Liver (tissue), 9 donors: Measurements from ENCODE around the gene MAP3K19. TPM values are rescaled to one million over a fixed set of nuclear protein-coding genes. Genes with fewer than 3 reads are reported as not detected.

Source experiments
- DNase-seq: peaks from one replicate; pipeline ENCODE4 v3.0.0-alpha.2; 2017; ENCODE audit warnings: low spot score
- H3K27ac ChIP-seq, 2 donors: one replicate each; pipeline ENCODE4 v1.7.0; 2013; ENCODE audit warnings: inconsistent platforms in 2 of 2, low read length in 2 of 2, control low read depth in 1 of 2, low read depth in 1 of 2, mild to moderate bottlenecking in 1 of 2
- H3K27me3 ChIP-seq, 4 donors: one replicate each; pipeline versions ENCODE4 v1.6.1 to v1.7.0; 2013; ENCODE audit warnings: low read length in 3 of 4, inconsistent platforms in 1 of 4, mild to moderate bottlenecking in 1 of 4, moderate library complexity in 1 of 4; ENCODE audit not compliant: control insufficient read depth in 4 of 4, insufficient read depth in 4 of 4
- H3K36me3 ChIP-seq, 4 donors: one replicate each; pipeline versions ENCODE4 v1.6.1 to v1.7.0; 2013; ENCODE audit warnings: low read length in 3 of 4, mild to moderate bottlenecking in 3 of 4, low read depth in 1 of 4, moderate library complexity in 1 of 4; ENCODE audit not compliant: control insufficient read depth in 4 of 4, insufficient read depth in 3 of 4
- H3K4me1 ChIP-seq, 4 donors: one replicate each; pipeline versions ENCODE4 v1.6.1 to v1.7.0; 2013; ENCODE audit warnings: low read length in 3 of 4, mild to moderate bottlenecking in 3 of 4, moderate library complexity in 1 of 4; ENCODE audit not compliant: control insufficient read depth in 4 of 4, insufficient read depth in 4 of 4
- H3K4me3 ChIP-seq, 3 donors: one replicate each; pipeline versions ENCODE4 v1.6.1 to v1.7.0; 2013; ENCODE audit warnings: low read length in 3 of 3, control low read depth in 1 of 3, low read depth in 1 of 3, mild to moderate bottlenecking in 1 of 3
- H3K9ac ChIP-seq, 2 donors: one replicate each; pipeline ENCODE4 v1.7.0; 2013; ENCODE audit warnings: low read length in 2 of 2, mild to moderate bottlenecking in 2 of 2, moderate library complexity in 2 of 2, control low read depth in 1 of 2, low read depth in 1 of 2
- H3K9me3 ChIP-seq, 4 donors: one replicate each; pipeline versions ENCODE4 v1.6.1 to v1.7.0; 2013; ENCODE audit warnings: low read length in 3 of 4; ENCODE audit not compliant: control insufficient read depth in 4 of 4
- EGR1 ChIP-seq, 2 donors: IDR thresholded peaks; 2 replicates each; pipeline ENCODE4 v1.6.1; 2016 to 2018; ENCODE audit warnings: antibody characterized with exemption in 2 of 2, low read depth in 2 of 2
- FOXA1 ChIP-seq: IDR thresholded peaks from 2 replicates; pipeline ENCODE4 v1.6.1; 2016; ENCODE audit warnings: antibody characterized with exemption
- FOXA2 ChIP-seq: IDR thresholded peaks from 2 replicates; pipeline ENCODE4 v1.6.1; 2016; ENCODE audit warnings: antibody characterized with exemption
- GABPA ChIP-seq, 2 donors: IDR thresholded peaks in 1 of 2; conservative IDR thresholded peaks in 1 of 2; 2 replicates each; pipeline ENCODE4 v1.6.1; 2016; ENCODE audit warnings: antibody characterized with exemption in 2 of 2, mild to moderate bottlenecking in 1 of 2, moderate library complexity in 1 of 2
- HNF4A ChIP-seq, 2 donors: conservative IDR thresholded peaks; 2 replicates each; pipeline ENCODE4 v1.6.1; 2016; ENCODE audit warnings: antibody characterized with exemption in 2 of 2, mild to moderate bottlenecking in 2 of 2
- HNF4G ChIP-seq: IDR thresholded peaks from 2 replicates; pipeline ENCODE4 v1.6.1; 2016; ENCODE audit warnings: antibody characterized with exemption
- JUND ChIP-seq, 2 donors: IDR thresholded peaks; 2 replicates each; pipeline ENCODE4 v1.6.1; 2016; ENCODE audit warnings: antibody characterized with exemption in 2 of 2
- NR2F2 ChIP-seq: IDR thresholded peaks from 2 replicates; pipeline ENCODE4 v1.6.1; 2016; ENCODE audit warnings: antibody characterized with exemption
- RAD21 ChIP-seq, 2 donors: IDR thresholded peaks; 2 replicates each; pipeline ENCODE4 v1.6.1; 2016; ENCODE audit warnings: antibody characterized with exemption in 2 of 2, mild to moderate bottlenecking in 2 of 2
- SP1 ChIP-seq: IDR thresholded peaks from 2 replicates; pipeline ENCODE4 v1.6.1; 2018; ENCODE audit warnings: antibody characterized with exemption, mild to moderate bottlenecking
- TAF1 ChIP-seq: conservative IDR thresholded peaks from 2 replicates; pipeline ENCODE4 v1.6.1; 2016; ENCODE audit warnings: antibody characterized with exemption, mild to moderate bottlenecking
- YY1 ChIP-seq: IDR thresholded peaks from 2 replicates; pipeline ENCODE4 v1.6.1; 2016; ENCODE audit warnings: antibody characterized with exemption, mild to moderate bottlenecking
- polyA plus RNA-seq, 2 donors: library from polyadenylated mRNA; stranded (reverse) in 1 of 2; unstranded in 1 of 2; fragments of 200-250 nt in 1 of 2; fragments of >200 nt in 1 of 2; fragmentation: Nextera tagmentation in 1 of 2; extraction: Ambion mirVana in 1 of 2; gene quantifications; one replicate each; pipeline versions ENCODE4 v1.2.1 to v1.2.3, GENCODE V29; 2013 to 2015
- total RNA-seq, 2 donors: library from RNA; depleted of rRNA; stranded (reverse); fragments of >200 nt; gene quantifications; one replicate each; pipeline ENCODE4 v1.2.3, GENCODE V29; 2014
- TF ChIP-seq, protein P1 (sequence below): IDR thresholded peaks from 2 replicates; pipeline ENCODE4 v1.6.1; 2016; ENCODE audit warnings: antibody characterized with exemption
- TF ChIP-seq, protein P2 (sequence below): IDR thresholded peaks from 2 replicates; pipeline ENCODE4 v1.6.1; 2016; ENCODE audit warnings: antibody characterized with exemption
- TF ChIP-seq, protein P3 (sequence below): IDR thresholded peaks from 2 replicates; pipeline ENCODE4 v1.6.1; 2016; ENCODE audit warnings: antibody characterized with exemption, mild to moderate bottlenecking
- TF ChIP-seq, protein P4 (sequence below): IDR thresholded peaks from 2 replicates; pipeline ENCODE4 v1.6.1; 2016; ENCODE audit warnings: antibody characterized with exemption
- TF ChIP-seq, protein P5 (sequence below): fragments of 150-350 bp; IDR thresholded peaks from 2 replicates; pipeline ENCODE4 v1.5.1; 2017; ENCODE audit warnings: improper control_type of control experiment, low read depth, low read length; ENCODE audit not compliant: missing input control
- donor health status: healthy.
- donor health status: healthy.
- donor health status: healthy.
- donor health status: healthy.
- donor health status: healthy.

Gene MAP3K19
- total and polyA plus RNA-seq, 4 donors: not detected

DNA sequence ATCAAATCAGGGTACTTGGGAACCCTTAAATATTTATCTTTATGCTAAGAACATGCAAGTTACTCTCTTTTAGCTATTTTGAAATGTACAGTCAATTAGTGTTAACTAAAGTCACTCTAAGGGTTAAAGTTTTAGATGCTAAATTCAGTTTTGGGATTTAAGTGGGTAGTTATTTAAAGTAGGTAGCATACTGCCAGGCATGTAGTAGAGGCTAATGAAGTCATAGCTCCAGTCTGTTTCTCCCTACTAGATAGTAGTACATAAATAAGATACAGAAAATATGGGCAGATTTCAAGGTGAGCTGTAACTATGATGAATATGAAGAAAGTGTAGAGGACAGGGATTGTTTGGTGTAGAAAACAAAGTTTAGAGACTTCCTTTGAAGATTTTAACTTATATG is 12.3 kb upstream of the MAP3K19 start:
- H3K9me3 ChIP-seq: no peaks in the 10 kb centered on the region
- peaks cover 0 to under 1% (median 0%) of the 10 kb centered on the region in 4 donors for H3K4me1 ChIP-seq
- no peak overlapping the region for H3K27ac ChIP-seq
- H3K9ac ChIP-seq: no peak overlapping the region
- no peaks in the 10 kb centered on the region for H3K27me3 ChIP-seq
- TF ChIP-seq, protein P1, sequence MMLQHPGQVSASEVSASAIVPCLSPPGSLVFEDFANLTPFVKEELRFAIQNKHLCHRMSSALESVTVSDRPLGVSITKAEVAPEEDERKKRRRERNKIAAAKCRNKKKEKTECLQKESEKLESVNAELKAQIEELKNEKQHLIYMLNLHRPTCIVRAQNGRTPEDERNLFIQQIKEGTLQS: no peak
- TF ChIP-seq SP1 (no peak), HNF4A (conservative IDR thresholded peaks at IDR 0.05) (no peak), GABPA (IDR thresholded peaks at IDR 0.05 in 1 of 2, conservative IDR thresholded peaks at IDR 0.05 in 1 of 2) (no peak), TAF1 (no peak), RAD21 (IDR thresholded peaks at IDR 0.05) (no peak)
- TF ChIP-seq, protein P2, sequence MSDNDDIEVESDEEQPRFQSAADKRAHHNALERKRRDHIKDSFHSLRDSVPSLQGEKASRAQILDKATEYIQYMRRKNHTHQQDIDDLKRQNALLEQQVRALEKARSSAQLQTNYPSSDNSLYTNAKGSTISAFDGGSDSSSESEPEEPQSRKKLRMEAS: no peak
- H3K4me3 ChIP-seq: no peak overlapping the region
- H3K36me3 ChIP-seq: peaks cover 1 to 10% (median 6%) of the 10 kb centered on the region in 4 donors
- DNase-seq: no peak

DNA sequence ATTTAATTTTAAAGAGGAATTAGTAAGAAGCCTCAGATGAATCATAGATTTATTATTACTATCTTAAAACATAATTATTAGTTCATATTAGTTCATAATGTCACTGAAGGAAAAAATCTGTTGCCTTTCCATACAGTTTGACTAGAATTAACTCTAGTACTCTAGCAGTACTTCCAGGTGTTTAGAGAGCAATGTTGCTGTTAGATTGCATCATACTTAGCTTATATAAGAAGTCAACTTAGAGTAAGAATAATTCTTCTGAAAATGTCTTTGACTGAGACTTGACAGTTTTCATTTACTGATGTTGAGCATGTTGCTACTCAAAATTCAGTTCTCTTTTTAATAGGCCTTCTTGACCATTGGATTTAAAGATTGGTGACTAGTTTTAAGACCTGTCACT is 9.5 kb upstream of the MAP3K19 start:
- Histone ChIP-seq H3K36me3 (peaks cover 0 to 10% (median 5%) of the 10 kb centered on the region in 4 donors), H3K27me3 (no peaks in the 10 kb centered on the region), H3K27ac (no peak overlapping the region), H3K9me3 (no peaks in the 10 kb centered on the region), H3K9ac (no peak overlapping the region), H3K4me1 (peaks cover 2 to 14% (median 11%) of the 10 kb centered on the region in 4 donors), H3K4me3 (no peak overlapping the region)
- TF ChIP-seq, protein P3, sequence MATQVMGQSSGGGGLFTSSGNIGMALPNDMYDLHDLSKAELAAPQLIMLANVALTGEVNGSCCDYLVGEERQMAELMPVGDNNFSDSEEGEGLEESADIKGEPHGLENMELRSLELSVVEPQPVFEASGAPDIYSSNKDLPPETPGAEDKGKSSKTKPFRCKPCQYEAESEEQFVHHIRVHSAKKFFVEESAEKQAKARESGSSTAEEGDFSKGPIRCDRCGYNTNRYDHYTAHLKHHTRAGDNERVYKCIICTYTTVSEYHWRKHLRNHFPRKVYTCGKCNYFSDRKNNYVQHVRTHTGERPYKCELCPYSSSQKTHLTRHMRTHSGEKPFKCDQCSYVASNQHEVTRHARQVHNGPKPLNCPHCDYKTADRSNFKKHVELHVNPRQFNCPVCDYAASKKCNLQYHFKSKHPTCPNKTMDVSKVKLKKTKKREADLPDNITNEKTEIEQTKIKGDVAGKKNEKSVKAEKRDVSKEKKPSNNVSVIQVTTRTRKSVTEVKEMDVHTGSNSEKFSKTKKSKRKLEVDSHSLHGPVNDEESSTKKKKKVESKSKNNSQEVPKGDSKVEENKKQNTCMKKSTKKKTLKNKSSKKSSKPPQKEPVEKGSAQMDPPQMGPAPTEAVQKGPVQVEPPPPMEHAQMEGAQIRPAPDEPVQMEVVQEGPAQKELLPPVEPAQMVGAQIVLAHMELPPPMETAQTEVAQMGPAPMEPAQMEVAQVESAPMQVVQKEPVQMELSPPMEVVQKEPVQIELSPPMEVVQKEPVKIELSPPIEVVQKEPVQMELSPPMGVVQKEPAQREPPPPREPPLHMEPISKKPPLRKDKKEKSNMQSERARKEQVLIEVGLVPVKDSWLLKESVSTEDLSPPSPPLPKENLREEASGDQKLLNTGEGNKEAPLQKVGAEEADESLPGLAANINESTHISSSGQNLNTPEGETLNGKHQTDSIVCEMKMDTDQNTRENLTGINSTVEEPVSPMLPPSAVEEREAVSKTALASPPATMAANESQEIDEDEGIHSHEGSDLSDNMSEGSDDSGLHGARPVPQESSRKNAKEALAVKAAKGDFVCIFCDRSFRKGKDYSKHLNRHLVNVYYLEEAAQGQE: no peak
- TF ChIP-seq TAF1: no peak
- no peak for TF ChIP-seq HNF4G
- no peak for TF ChIP-seq SP1
- TF ChIP-seq NR2F2: no peak
- TF ChIP-seq EGR1 (IDR thresholded peaks at IDR 0.05; ENCODE audit: low read depth in 2 of 2): no peak
- no peak for TF ChIP-seq FOXA1
- TF ChIP-seq, protein P4, sequence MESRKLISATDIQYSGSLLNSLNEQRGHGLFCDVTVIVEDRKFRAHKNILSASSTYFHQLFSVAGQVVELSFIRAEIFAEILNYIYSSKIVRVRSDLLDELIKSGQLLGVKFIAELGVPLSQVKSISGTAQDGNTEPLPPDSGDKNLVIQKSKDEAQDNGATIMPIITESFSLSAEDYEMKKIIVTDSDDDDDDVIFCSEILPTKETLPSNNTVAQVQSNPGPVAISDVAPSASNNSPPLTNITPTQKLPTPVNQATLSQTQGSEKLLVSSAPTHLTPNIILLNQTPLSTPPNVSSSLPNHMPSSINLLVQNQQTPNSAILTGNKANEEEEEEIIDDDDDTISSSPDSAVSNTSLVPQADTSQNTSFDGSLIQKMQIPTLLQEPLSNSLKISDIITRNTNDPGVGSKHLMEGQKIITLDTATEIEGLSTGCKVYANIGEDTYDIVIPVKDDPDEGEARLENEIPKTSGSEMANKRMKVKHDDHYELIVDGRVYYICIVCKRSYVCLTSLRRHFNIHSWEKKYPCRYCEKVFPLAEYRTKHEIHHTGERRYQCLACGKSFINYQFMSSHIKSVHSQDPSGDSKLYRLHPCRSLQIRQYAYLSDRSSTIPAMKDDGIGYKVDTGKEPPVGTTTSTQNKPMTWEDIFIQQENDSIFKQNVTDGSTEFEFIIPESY: no peak
- no peak for TF ChIP-seq HNF4A (conservative IDR thresholded peaks at IDR 0.05)
- TF ChIP-seq, protein P5, sequence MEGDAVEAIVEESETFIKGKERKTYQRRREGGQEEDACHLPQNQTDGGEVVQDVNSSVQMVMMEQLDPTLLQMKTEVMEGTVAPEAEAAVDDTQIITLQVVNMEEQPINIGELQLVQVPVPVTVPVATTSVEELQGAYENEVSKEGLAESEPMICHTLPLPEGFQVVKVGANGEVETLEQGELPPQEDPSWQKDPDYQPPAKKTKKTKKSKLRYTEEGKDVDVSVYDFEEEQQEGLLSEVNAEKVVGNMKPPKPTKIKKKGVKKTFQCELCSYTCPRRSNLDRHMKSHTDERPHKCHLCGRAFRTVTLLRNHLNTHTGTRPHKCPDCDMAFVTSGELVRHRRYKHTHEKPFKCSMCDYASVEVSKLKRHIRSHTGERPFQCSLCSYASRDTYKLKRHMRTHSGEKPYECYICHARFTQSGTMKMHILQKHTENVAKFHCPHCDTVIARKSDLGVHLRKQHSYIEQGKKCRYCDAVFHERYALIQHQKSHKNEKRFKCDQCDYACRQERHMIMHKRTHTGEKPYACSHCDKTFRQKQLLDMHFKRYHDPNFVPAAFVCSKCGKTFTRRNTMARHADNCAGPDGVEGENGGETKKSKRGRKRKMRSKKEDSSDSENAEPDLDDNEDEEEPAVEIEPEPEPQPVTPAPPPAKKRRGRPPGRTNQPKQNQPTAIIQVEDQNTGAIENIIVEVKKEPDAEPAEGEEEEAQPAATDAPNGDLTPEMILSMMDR: no peak
- TF ChIP-seq JUND (IDR thresholded peaks at IDR 0.05): no peak
- TF ChIP-seq RAD21 (IDR thresholded peaks at IDR 0.05): no peak
- TF ChIP-seq FOXA2: no peak
- TF ChIP-seq, protein P1: no peak
- no peak for TF ChIP-seq YY1
- TF ChIP-seq, protein P2: no peak
- TF ChIP-seq GABPA (IDR thresholded peaks at IDR 0.05 in 1 of 2, conservative IDR thresholded peaks at IDR 0.05 in 1 of 2): no peak
- DNase-seq: no peak
